NCI-H2171 treated with DMSO at 0.1 percent for 48 hours (cell line): ENCODE measurements around the gene ENTPD8.
A peak's percentile ranks its signal among the peaks of the same experiment; 100 is the strongest.
"Not testable (repeated sequence)": the region's sequence is repeated elsewhere in the genome, so short reads cannot be mapped to it uniquely, and the experiment has no call there.

ENCODE experiments used
- DNase-seq: peaks from one replicate; lab custom pipeline; 2025; lab: John Stamatoyannopoulos, UW

ENTPD8 gene

DNA sequence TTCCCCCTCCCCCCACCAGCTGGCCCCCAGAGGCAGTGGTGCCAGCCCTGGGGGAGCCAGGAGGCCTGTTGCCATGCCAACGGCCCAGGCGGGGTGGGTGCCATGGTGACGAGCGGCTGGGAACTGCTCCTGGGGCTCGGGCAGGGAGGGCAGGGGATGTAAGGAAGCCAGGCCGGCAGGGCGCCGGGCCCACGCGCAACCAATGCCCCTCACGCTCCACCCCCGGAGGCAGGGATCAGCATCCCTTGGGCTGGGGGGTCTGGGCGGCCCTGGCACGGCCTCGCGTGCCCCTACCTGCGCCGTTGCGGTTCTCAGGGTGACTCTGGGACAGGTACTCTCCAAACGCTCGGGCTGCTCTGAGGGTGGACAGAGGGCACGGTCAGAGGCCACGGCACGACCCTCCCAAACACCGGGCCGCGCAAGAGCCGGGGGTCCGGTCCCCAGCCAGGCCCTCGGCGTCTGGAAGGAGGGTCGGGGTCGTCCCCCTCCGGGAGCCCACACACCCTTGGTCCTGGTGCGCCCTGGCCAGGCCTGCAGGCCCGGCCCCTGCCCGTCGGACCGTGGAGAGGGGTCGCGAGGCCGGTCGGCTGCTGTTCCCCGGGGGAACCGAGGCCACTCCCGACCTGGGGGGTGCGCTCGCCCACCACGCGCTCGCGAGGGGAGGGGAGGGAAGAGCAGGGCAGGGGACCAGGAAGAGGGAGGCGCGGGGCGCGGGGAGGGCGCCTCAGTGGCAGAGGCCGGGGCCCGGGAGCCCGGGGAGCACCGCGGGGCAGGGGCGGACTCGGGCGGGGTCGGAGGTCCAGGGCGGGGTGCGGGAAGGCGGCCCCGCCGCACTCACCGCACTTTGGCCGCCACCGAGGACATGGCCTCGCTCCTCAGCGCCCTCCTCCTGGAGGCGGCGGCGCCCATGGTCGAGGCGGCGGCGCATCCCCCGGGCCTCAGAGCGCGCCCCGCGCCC lies 17.3 kb upstream of the ENTPD8 start:
- DNase-seq: peak; percentile 82

DNA sequence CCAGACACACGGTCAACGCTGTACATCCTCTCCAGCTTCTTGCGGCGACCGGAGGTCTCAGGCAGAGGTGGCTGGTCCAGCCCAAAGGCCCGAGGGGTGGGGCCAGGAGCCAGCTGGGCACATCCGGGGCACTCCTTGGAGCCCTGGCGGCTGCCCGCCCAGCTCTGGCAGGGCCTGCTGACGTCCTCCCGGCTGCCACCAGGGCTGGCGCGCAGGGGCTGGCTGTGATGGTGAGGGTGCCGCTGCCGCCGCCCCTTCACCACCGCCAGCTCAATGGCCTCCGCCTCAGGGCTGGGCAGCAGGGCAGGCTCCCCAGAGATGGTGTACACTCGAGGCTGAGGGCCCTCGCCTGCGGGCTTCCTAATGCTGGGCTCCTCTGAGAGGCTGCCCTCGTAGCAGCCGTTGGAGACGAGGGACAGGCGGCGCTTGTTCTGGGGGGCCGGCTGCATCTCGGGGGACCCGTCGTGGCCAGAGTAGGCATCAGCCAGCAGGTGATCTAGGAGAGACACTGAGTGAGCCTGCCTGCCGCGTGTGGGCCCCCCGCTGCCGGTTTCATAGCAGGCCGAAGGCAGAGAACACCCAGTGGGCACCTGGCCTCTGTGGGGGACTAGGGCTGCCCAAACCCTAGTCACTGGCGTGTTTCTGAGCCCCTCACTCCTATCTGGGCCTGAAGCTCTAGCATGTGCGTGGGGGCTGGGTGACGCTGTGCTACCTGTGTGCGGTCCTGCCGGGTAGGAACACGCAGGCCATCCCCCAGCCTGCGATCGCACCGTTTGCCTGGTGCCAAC lies 16.4 kb upstream of the ENTPD8 start:
- no peak for DNase-seq

DNA sequence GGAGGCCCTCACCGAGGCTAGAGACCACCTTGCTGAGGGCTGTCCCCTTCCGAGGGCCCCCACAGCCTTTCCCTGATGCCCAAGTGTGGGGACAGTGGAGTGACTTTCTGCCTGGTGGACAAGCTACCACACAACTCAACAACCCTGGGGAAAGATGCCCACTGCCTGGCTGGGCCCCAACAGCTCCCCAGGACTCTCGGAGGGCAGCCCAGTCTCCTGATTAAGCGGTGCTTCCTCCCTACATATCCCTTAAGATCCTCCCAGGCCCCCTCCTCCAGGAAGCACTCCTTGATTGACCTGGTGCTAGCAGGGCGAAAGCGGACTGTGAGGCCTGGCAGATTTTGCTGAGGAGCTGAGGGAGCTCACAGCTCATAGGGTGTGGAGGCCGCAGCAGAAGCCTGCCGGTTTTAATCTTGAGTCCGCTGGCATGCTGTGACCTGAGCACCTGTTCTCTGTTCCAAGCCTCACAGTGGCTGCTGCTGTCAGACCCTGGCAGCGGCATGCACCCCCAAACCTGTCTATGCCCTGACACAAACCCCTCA lies 15.8 kb upstream of the ENTPD8 start:
- DNase-seq: no peak

DNA sequence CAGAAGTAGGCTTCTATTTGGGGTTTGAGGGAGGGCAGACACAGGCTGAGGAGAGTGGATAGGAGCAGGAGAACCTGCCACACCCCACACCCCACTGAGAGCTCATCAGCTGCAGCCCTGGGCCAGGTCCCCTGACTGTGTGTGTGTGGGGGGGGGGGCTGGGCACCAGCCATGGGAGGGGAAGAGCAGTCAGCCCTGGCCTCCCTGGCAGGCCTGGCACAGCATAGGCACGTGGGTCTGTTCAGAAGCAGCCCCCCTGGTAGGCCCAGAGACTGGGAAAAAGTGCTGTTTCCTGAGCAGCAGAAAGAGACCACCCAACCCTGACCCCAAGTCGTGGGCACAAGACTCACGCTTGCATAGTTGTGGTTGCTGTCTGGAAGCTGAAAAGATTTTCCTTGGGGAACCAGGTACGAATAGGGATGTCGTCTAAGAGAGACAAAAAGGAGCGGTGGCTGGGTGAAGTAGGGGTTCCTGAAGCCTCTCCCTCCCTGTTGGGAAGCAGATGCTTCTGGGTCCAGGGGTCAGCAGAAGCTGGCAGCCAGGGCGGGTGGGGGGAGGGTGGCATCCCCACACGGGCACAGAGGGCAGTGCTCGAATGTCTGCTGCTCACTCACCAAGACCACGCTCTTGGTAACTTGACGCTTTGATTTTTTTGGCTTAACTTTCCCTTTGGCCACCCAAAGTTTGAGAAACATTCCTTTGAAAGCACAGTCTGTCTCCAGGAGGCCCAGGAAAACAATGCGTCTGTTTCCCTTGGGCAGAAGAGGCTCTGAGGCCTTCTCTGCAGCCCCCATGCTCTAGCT lies 15.1 kb upstream of the ENTPD8 start:
- DNase-seq: no peak

DNA sequence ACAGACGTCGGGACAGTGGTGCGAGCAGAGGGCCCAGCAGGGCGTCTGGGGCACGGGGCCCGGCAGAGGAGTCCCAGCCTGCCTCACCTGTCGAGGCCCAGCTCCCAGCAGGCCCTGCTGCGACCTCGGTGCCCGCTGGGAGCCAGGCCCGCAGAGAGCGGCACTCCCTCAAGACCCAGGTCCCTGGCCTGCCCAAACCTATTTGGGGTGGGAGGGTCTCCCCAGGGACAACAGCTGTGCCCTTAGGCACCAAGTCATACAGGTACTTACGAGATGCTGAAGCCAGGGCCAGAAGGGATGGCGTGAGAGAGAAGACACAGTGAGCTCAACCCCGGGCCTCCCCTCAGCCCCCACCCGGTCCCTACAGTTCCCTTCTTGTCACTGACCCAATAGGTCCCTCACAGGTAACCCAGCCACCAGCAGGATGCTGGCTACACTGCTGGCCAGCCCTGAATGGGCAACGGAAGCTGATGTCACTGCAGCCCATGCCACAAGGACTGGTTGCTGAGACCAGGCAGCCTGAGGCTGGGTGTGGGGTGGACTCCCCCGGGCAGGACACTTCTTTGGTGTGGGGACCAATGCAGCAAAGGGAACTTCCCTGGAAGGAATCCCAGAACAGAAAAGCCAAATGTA lies 14.3 kb upstream of the ENTPD8 start:
- DNase-seq: no peak

DNA sequence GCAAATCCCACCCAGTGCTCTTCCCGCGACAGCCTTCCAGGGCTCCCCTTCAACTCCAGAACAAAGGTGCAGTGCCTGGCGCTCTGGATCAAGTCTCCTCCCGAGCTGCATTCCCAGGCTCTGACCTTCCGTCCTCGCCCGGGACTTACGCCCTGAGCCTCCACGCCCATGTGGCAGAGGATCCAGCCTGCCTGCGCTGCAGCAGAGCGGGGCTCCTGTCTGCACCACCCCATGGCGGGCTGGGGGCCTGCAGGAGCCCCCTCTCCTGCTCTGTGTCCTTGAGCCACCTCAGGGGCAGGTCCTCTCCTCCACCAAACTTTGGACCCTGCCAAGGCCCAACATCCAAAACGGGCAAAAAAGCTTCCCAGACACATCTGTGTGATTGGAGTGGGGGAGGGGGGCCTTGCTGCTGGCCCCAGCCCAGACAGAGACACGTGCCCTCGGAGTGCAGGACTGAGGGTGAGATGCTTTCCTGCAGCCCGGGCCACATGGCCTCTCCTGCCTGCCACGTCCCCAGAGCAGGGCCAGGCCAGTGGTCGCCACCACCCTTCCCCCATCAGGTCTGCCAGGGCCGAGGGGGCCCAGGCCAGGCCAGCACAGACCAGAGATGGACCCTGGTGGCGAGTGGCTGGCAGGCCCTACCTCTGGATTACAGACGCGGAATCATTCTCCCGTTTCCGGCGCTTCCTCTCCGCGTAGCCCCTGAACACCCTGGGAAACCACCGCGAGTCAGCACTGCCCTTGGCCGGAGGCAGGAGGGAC lies 13.6 kb upstream of the ENTPD8 start:
- DNase-seq: no peak

DNA sequence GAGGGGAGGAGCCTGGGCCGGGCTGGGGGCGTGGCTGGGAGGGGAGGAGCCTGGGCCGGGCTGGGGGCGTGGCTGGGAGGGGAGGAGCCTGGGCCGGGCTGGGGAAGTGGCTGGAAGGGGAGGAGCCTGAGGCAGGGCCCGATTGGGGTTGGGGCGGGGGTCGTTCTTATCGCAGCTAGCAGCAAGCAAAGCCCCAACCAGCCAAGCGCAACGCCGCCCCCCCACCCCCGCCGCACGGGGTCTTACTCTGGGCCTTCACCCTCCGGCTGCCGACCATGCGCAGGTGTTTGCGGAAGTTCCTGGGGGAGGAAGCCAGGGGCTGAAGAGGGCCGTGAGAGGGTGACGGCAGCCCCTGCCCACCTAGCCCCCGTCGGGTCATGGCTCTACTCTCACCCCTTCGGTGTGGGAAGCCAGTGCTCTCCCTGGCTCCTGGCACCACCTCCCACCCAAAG lies 13.0 kb upstream of the ENTPD8 start:
- DNase-seq: no peak

DNA sequence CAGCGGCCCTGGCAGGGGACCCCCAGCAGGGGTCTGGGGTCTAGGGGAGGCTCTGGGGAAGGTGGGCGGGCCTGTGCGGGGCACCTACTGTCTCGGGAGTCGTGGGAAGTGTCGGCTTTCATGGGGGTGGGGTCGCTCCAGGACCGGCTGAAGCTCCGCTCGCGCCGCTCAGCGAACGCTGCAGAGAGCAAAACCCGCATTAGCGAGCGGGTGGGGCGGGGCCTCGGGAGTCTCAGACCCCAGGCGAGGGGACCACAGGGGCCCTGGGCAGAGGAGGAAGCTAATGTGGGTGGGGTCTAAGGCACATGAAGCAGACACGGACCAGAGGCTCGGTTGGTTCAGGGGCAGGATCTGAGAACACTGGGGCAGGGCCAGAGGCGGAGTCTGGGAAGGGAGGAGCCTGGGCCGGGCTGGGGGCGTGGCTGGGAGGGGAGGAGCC lies 12.5 kb upstream of the ENTPD8 start:
- DNase-seq: no peak

DNA sequence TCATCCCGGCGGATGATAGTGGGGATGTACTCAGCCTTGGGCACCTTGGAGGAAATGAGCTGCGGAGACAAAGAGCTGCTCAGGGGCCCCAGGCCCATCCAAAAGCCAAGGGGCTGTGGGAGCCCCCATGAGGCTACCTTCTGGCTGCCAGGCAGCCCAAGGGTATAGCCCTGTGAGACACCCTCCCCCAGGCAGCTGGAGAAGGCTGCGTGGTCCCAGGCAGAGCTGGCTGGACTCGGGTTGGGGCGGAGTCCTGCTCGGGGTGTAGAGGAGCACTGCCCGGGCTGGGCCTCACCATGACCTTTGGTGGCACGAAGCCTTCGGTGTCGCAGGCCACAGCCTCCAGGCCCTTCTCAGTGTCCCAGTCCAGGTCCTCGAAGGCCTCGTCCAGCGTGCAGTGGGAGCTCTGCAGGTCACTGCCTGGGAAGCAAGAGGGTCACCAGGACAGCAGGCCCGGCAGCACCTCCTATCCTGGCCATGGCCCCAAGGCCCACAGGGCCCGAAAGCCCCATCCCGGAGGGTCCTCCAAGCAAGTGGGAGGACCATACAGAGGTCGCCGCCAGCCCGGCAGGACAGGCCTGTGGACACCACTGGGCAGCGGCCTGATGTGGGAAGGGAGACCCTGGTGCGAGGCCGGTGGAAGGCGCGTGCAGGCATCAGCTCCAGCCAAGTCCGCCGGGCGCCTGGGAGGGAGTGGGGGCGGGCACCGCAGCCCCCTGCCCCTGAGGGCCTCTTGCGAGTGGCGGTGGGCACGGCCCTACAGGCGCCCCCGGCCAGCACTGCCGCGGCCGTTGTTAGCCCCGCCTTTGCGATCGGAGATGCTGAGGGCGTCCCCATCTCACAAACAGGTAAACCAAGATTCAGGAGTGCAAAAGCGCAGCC lies 11.8 kb upstream of the ENTPD8 start:
- DNase-seq: no peak

DNA sequence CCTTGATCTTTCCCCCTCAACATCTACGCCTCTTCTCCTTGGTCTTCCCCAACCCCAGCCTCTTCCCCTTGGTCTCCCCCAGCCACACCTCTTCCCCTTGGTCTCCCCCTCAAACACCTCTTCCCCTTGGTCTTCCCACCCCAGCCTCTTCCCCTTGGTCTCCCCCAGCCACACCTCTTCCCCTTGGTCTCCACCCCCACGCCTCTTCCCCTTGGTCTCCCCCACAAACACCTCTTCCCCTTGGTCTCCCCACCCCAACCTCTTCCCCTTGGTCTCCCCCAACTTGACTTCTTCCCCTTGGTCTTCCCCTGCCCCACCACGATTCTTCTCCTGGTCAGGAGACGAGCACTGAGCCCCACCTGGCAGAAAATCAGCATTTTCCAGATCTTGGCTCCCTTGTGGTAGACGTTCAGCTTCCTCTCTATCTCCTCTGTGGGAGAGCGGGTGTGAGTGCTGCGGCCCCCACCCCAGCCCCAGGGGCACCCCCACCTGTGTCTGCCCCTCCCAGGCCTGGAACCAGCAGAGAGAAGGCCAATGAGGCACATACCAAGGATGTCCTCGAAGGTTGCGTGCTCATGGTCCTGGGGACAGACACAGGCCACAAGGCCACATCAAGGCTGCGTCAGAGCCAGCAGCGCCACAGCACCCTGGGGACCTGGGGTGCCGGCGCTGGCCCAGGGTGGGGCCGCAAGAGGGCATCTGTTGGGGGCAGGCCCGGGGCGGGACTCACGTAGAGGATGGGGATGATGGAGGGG lies 11.0 kb upstream of the ENTPD8 start:
- DNase-seq: no peak

DNA sequence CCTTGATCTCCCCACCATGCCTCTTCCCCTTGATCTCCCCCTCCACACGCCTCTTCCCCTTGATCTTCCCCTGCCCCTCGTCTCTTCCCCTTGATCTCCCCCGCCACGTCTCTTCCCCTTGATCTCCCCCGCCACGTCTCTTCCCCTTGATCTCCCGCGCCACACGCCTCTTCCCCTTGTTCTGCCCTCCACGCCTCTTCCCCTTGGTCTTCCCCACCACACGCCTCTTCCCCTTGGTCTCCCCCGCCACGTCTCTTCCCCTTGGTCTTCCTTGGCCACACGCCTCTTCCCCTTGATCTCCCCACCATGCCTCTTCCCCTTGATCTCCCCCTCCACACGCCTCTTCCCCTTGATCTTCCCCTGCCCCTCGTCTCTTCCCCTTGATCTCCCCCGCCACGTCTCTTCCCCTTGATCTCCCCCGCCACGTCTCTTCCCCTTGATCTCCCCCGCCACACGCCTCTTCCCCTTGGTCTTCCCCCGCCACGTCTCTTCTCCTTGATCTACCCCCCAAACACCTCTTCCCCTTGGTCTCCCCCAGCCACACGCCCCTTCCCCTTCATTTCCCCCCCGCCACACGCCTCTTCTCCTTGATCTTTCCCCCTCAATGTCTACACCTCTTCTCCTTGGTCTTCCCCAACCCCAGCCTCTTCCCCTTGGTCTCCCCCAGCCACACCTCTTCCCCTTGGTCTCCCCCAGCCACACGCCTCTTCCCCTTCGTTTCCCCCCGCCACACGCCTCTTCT lies 10.3 kb upstream of the ENTPD8 start:
- DNase-seq: not testable (repeated sequence)

DNA sequence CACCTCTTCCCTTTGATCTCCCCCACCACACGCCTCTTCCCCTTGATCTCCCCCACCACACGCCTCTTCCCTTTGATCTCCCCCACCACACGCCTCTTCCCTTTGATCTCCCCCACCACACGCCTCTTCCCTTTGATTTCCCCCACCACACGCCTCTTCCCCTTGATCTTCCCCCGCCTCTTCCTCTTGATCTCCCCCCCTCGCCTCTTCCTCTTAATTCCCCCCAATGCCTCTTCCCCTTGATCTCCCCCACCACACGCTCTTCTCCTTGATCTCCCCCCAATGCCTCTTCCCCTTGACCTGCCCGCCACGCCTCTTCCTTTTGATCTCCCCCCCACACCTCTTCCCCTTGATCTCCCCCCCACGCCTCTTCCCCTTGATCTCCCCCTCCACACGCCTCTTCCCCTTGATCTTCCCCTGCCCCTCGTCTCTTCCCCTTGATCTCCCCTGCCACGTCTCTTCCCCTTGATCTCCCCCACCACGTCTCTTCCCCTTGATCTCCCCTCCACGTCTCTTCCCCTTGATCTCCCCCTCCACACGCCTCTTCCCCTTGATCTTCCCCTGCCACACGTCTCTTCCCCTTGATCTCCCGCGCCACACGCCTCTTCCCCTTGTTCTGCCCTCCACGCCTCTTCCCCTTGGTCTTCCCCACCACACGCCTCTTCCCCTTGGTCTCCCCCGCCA lies 9.5 kb upstream of the ENTPD8 start:
- DNase-seq: not testable (repeated sequence)

DNA sequence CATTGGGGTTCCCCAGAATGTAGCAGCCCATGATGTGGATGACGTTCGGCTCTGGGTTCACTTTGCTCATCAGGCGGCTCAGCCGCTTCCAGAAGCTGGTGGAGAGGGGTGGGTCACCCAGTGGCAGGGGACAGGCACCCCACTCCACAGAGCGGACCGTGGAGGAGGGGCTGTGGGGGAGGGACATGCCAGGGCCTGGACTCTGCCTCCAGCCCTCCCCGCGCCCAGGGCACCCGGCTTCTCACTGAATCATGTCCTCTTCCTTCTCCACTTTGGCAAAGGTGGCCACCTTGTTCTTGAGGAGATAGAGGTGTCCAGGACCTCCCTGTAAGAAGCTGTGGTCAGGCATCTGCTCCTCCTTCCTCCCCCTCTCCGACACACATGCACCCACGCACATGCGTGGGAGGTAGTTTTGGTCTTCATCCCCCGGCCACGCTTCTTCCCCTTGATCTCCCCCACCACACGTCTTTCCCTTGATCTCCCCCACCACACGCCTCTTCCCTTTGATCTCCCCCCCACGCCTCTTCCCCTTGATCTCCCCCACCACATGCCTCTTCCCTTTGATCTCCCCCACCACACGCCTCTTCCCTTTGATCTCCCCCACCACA lies 8.9 kb upstream of the ENTPD8 start:
- no peak for DNase-seq

DNA sequence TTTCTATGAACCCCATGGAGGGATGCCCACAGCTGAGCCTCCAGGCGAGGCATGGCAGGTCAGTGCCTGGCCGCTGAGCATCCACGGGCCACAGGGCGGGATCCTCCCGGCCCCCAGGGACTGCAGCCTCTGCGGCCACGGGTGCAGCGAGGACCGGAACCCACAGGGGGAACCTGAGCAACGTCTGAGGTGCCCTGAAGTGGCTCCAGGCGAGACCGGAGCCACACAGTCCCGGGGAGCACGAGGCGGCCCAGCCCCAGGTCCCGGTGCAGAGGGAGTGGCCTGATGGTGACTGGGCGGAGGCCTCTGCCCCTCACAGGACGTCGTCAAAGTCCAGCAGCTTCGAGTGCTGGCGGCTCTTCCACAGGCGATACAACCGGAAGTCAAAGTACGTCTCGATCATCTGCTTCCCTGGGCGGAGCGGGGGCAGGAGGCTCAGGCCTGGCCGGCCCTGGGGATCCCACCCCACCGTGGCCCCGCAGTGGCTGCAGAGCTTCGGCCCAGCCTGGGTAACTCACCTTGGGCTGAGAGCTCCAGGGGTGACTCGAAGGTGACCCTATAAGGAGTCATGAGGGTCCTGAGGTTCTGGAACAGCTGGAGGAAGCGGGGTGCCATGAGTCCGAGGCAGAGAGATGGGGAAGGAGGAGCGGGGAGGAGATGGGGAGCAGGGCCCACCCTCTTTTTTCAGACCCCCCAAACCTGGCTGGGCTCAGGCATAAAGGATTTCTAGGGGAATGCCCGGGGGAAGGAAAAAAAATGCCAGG lies 8.1 kb upstream of the ENTPD8 start:
- DNase-seq: no peak

DNA sequence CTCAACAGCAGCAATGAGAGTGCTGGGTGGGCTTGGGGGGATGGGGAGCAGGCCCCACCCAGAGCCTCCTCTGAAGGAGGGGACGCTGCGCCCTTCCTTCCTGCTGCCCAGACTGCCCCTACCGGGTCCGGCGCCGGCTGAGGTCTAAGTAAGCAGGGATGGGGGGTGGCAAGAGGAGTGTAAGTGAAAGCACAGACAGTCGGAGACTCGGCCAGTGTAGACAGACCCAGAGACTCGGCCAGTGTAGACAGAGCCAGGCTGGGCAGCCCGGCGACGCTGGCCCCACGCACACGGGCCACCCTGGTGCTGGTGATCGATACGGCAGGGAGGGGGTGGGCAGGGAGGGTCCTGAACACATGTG lies 7.4 kb upstream of the ENTPD8 start:
- no peak for DNase-seq
